HG03060 (cell line): ENCODE results near the gene C1QL4.
"Not testable (repeated sequence)": the region's sequence is repeated elsewhere in the genome, so short reads cannot be mapped to it uniquely, and the experiment has no call there.

ENCODE experiments used
- ATAC-seq: cut with Tn5 transposase; IDR thresholded peaks from one replicate; pipeline ENCODE4 v1.9.1; 2021; ENCODE audit warnings: low read depth, moderate number of reproducible peaks; ENCODE audit not compliant: unreplicated experiment

C1QL4 gene

DNA sequence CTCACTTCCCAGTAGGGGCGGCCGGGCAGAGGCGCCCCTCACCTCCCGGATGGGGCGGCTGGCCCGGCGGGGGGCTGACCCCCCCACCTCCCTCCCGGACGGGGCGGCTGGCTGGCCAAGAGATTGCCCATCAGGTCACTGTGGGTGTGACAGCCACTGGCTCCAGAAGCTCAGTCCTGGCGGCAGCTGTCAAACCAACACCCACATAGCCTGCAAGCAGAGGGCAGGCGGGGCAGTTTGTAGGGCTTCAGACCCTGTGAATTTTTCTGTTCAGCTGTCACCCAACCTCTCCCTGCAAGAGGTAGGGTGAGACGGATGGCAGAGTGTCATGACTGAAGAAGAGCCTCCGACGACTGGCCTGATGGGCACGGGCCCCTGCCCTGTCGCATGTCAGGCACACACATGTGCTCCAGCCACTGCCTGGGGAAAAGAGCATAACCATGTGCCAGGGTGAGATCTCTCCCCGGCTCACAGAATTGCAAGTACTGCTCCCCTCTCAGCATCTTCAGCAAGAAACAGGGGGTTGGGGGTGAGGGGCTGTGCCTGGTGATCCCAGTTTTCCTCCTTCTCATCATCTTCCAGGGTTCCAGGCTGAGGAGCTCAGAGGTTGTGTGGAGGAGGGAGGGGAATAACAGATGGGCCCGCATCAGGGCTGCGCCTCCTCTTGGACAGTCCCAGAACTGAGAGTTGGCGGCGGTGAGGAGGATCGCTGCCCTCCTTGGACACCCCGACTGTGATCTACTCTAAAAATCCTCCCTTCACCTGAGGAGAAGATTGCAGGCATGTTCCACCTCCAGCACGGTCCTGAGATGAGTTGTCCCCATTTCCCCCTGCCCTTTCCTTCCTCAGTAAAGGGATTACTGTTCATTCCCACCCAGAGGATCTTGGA is 53.2 kb downstream of the C1QL4 start:
- no peak for ATAC-seq

GRCh38 chr12:49282740-49283375 is 54.1 kb downstream of the C1QL4 start:
- ATAC-seq: not testable (repeated sequence)
